Mucosa of gallbladder (tissue), 1 donor: ENCODE results near the gene TUBB4B. TPM values are rescaled to one million over a fixed set of nuclear protein-coding genes. Genes with fewer than 3 reads are reported as not detected.

Experiments
- DNase-seq: peaks from one replicate; pipeline ENCODE4 v3.0.0-alpha.2; 2020; ENCODE audit warnings: low spot score
- total RNA-seq: library from RNA; stranded (reverse); gene quantifications from one replicate; pipeline ENCODE4 v1.2.1, GENCODE V29; 2021
- donor health status: DM: no; HTN: no; CAD: no.

Gene TUBB4B
- total RNA-seq, 1 donor from 2014 or later: 296 TPM

GRCh38 chr9:137270929-137271695 is 30.0 kb downstream of the TUBB4B start:
- no peak for DNase-seq

GRCh38 chr9:137271696-137272076 is 30.6 kb downstream of the TUBB4B start:
- DNase-seq: no peak

GRCh38 chr9:137272241-137273094 is 31.4 kb downstream of the TUBB4B start:
- DNase-seq: no peak

- DNase-seq: no peak
Measured at GRCh38 chr9:137273095-137273490, 32.0 kb downstream of the TUBB4B start.

GRCh38 chr9:137273611-137274320 is 32.7 kb downstream of the TUBB4B start:
- no peak for DNase-seq

DNA sequence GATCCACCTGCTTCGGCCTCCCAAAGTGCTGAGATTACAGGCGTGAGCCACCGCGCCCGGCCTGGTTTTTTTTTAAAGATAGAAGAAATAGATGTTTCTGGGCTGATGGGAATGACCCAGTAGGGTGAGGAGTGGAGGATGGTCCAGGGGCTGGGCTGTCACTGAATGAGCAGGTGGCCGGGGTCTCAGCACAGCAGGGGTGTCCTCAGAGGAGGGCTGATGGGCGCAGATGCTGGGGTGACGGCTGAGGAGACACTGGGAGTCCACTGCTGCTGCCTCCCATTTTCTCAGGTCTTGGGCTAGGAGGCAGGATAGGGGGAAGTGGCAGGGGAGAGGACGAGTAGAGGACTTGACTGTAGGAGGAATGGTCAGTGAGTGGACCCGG is 34.1 kb downstream of the TUBB4B start:
- no peak for DNase-seq

- no peak for DNase-seq
Measured at GRCh38 chr9:137275588-137276472, 34.7 kb downstream of the TUBB4B start.

- peak; percentile 62 for DNase-seq
Measured at GRCh38 chr9:137276473-137277328, 35.6 kb downstream of the TUBB4B start.

DNA sequence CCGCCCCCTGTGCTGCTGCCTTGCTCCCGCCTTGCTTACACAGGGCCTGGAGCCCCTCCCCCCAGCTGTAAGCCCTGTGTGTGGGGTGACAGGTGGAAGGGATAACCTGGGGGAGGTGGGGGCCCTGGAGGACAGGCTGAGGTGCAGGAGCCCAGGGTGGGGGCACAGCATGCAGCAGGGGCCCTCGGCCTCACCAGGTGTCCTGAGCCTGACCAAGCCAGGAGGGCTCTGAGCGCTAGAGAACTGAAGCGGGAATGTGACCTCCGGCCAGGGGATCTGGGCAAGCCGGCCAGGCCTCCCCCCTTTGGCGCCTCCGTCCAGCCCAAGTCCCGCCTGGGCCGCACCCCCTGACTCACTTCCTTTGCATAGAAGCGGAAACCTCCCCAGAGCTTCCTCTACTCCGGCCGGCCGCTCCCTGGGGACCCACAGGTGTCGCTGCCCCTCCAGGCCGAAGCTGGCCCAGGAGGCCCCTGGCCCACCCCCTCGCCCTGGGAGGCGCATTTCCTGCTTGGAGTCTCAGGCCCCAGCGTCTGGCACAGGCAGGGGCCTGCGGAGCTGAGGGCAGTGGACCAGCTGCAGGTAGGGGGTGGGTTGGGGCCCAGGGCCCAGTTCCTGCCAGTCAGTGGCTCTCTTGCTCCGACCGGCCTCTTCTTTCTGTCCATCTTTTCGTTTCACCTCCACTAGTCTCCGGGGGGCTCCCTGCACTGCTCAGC is 36.4 kb downstream of the TUBB4B start, which contains the start of gene TOR4A:
Gene TOR4A (plus strand): TSS at position 398 of the 713 bp plus-strand sequence. CDS start 964 bp downstream, outside the sequence.
- peak; percentile 80 for DNase-seq

DNA sequence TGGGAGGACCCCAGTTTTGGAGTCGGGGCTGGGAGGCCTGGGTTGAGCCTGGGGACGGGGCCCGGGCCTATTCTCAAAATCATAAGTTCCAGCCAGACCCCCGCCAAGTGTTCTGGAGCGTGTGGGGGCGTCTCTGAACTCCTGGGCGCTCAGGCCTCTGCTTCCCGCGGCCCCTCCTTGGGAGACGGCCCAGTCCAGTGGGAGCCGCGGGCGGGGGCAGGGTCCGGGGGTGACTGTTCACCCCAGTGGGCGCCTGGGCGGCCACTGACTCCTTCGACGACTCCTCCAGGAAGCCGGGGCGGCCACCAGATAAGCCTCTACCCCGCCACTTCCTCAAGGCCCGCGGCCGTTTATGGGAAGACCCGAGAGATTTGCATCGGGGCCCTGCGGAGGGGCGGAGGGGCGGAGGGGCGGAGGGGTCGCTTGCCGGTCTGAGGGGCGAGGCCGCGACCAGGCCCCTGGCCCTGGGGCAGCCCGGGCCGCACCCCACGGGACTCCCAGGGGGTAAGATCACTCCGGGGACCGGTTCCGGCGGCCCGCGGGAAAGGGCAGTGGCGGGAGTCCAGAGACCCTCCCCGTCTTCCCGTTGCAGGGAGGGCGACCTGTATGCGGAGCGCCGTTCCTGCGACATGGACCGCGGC is 37.1 kb downstream of the TUBB4B start:
- DNase-seq: no peak

- no peak for DNase-seq
Measured at GRCh38 chr9:137278721-137279711, 37.9 kb downstream of the TUBB4B start.

GRCh38 chr9:137279741-137280473 is 38.8 kb downstream of the TUBB4B start:
- DNase-seq: no peak

DNA sequence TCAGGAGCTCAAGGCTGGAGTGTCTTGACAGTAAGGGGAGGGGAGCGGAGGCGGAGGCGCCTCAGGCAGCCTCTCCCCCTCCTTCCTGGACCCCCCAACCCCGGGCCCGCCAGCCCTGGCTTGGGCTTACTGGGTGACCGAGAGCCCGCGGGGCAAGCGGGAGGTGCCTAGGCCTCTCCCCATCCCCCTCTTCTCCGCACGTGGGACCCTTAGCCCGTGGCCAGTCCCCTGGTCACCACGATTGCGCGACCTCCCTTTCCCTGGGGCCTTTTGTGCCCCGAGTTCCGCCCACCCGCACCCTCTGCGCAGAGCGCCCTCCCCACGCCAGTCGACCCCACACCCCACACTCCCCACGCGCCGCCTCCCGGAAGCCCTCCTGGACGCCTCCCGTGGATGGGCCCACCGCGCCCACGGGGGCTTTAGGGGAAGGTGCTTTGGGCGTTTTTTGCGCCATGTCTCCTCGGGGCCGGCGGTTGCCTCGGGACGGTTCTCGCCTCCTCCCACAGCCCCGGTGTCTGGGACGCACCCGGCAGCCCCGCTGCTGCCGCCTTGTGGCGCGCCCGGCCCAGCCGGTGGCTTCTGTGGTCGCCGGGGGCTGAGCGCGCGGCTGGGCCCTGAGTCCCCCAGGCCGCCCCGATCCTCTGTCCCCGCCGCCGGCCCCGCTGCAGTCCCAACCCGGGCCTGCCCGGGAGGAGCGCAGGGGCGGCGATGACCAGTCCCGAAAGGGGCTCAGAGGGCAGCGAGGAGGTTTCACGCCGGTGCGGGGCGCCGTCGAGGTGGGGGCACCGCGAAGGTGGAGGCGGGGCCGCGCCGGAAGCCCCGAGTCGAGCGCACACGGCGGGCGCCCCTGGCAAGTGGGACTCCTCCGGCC is 39.6 kb downstream of the TUBB4B start:
- no peak for DNase-seq

GRCh38 chr9:137281345-137282116 is 40.4 kb downstream of the TUBB4B start:
- no peak for DNase-seq

DNA sequence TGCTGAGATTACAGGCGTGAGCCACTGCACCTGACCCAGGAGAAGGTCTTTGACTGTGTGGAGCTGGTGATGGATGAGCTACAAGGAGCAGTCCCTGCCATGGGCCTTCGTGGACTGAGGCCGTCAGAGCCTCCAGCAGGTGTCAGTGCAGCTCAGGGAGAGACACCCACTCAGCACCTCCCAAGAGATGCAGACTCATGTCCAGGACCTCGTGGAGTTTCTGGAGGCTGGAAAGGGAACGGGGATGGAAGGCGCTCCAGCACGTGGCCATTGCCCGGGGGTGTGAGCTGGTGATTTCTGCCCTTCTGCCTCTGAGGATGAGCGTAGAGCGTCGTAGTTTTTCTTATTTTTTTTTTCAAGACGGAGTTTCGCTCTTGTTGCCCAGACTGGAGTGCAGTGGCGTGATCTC is 45.9 kb downstream of the TUBB4B start:
- peak; percentile 66 for DNase-seq
